ENCODE results near the gene RASA3.

The RASA3 gene

DNA sequence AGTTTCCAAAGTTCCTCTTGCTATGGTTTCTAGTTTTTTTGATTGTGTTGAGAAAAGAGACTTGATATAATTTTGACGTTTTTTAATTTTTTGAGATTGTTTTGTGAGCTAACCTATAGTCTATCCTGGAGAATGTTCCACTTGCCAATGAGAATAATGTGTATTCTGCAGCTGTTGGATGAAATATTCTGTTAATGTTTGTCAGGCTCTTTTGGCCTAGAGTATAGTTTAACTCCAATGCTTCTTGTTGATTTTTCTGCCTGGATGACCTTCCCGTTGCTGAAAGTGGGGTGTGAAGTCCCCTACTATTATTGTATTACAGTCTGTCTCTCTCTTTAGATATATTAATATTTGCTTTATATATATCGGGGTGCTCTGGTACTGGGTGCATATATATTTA lies 40.0 kb downstream of the RASA3 start:
- no peak overlapping the region for H3K4me3 ChIP-seq (ENCODE audit: low read length)
- TF ChIP-seq, protein P1, sequence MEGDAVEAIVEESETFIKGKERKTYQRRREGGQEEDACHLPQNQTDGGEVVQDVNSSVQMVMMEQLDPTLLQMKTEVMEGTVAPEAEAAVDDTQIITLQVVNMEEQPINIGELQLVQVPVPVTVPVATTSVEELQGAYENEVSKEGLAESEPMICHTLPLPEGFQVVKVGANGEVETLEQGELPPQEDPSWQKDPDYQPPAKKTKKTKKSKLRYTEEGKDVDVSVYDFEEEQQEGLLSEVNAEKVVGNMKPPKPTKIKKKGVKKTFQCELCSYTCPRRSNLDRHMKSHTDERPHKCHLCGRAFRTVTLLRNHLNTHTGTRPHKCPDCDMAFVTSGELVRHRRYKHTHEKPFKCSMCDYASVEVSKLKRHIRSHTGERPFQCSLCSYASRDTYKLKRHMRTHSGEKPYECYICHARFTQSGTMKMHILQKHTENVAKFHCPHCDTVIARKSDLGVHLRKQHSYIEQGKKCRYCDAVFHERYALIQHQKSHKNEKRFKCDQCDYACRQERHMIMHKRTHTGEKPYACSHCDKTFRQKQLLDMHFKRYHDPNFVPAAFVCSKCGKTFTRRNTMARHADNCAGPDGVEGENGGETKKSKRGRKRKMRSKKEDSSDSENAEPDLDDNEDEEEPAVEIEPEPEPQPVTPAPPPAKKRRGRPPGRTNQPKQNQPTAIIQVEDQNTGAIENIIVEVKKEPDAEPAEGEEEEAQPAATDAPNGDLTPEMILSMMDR (IDR thresholded peaks at IDR 0.05; ENCODE audit: insufficient read depth, low read depth, low read length, missing control alignments) = no peak
- no peak for DNase-seq (ENCODE audit: low read depth)

DNA sequence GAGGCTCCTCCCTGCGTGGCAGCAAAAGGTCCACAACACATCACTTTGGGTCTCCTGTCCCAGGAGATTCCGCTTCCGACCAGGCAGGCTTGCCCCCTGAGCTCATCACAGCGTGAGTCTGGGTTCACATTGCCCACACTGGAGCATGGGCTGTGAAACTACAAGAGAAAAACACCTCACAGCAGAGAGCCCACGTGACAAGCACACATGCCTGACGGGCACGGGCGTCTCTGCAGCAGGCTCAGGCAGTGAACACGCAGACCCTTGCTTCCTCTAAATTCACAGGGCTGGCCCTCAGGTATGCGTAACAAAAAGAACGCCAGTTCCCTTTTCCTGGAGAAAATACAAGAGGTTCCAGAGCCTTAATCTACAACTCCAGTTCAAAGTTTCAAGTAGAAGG lies 41.9 kb downstream of the RASA3 start:
- H3K4me3 ChIP-seq (ENCODE audit: low read length) = no peak overlapping the region
- TF ChIP-seq, protein P1 (IDR thresholded peaks at IDR 0.05; ENCODE audit: insufficient read depth, low read depth, low read length, missing control alignments) = no peak
- DNase-seq (ENCODE audit: low read depth) = no peak

- H3K4me3 ChIP-seq (ENCODE audit: low read length) = no peak overlapping the region
- TF ChIP-seq, protein P1 (IDR thresholded peaks at IDR 0.05; ENCODE audit: insufficient read depth, low read depth, low read length, missing control alignments) = no peak
- DNase-seq (ENCODE audit: low read depth) = no peak
Measured at GRCh38 chr13:114089751-114090400, 42.5 kb downstream of the RASA3 start.

GRCh38 chr13:114089341-114089740 lies 43.1 kb downstream of the RASA3 start:
- H3K4me3 ChIP-seq (ENCODE audit: low read length) = no peak overlapping the region
- DNase-seq (ENCODE audit: low read depth) = no peak
- TF ChIP-seq, protein P1 (IDR thresholded peaks at IDR 0.05; ENCODE audit: insufficient read depth, low read depth, low read length, missing control alignments) = no peak

GRCh38 chr13:114088863-114089262 lies 43.6 kb downstream of the RASA3 start:
- TF ChIP-seq, protein P1 (IDR thresholded peaks at IDR 0.05; ENCODE audit: insufficient read depth, low read depth, low read length, missing control alignments) = no peak
- no peak overlapping the region for H3K4me3 ChIP-seq (ENCODE audit: low read length)
- DNase-seq (ENCODE audit: low read depth) = no peak

- no peak for DNase-seq (ENCODE audit: low read depth)
- H3K4me3 ChIP-seq (ENCODE audit: low read length) = no peak overlapping the region
- TF ChIP-seq, protein P1 (IDR thresholded peaks at IDR 0.05; ENCODE audit: insufficient read depth, low read depth, low read length, missing control alignments) = no peak
Measured at GRCh38 chr13:114088234-114088633, 44.2 kb downstream of the RASA3 start.

GRCh38 chr13:114087430-114087829 lies 45.0 kb downstream of the RASA3 start:
- H3K4me3 ChIP-seq (ENCODE audit: low read length) = no peak overlapping the region
- TF ChIP-seq, protein P1 (IDR thresholded peaks at IDR 0.05; ENCODE audit: insufficient read depth, low read depth, low read length, missing control alignments) = no peak
- DNase-seq (ENCODE audit: low read depth) = no peak

Measured in epithelial cell of esophagus (primary cell).